Memory B cell (primary cell): ENCODE results near the gene ABRACL.
"Not testable (repeated sequence)": the region's sequence is repeated elsewhere in the genome, so short reads cannot be mapped to it uniquely, and the experiment has no call there.

Source experiments
- ATAC-seq: fragments of 150-1000 bp; cut with Tn5 transposase; 2 replicates; pipeline ENCODE4 v1.10.0; 2021; ENCODE audit warnings: low read depth, mild to moderate bottlenecking, moderate library complexity
- DNase-seq, 2 donors: peaks; one replicate each; pipeline ENCODE4 v3.0.0; 2022; ENCODE audit warnings: low spot score in 2 of 2
- H3K27ac Mint-ChIP-seq: one replicate; pipeline ENCODE4 v1.8.0; 2022; ENCODE audit warnings: mild to moderate bottlenecking, moderate library complexity, mixed read lengths
- H3K27me3 Mint-ChIP-seq: one replicate; pipeline ENCODE4 v1.8.0; 2022; ENCODE audit warnings: mixed read lengths
- H3K36me3 Mint-ChIP-seq: one replicate; pipeline ENCODE4 v1.8.0; 2022; ENCODE audit warnings: mild to moderate bottlenecking, mixed read lengths
- H3K4me1 Mint-ChIP-seq: one replicate; pipeline ENCODE4 v1.8.0; 2022; ENCODE audit warnings: mixed read lengths
- H3K4me3 Mint-ChIP-seq: one replicate; pipeline ENCODE4 v1.8.0; 2022; ENCODE audit warnings: mild to moderate bottlenecking, moderate library complexity, mixed read lengths
- H3K9me3 Mint-ChIP-seq: one replicate; pipeline ENCODE4 v1.8.0; 2022; ENCODE audit warnings: mixed read lengths

Gene ABRACL

GRCh38 chr6:139020689-139021088 lies 7.9 kb upstream of the ABRACL start:
- no peaks in the 10 kb centered on the region for H3K9me3 Mint-ChIP-seq
- no peak overlapping the region for H3K27ac Mint-ChIP-seq
- no peak for ATAC-seq
- H3K4me3 Mint-ChIP-seq = no peak overlapping the region
- peaks cover 9% of the 10 kb centered on the region for H3K4me1 Mint-ChIP-seq
- no peaks in the 10 kb centered on the region for H3K27me3 Mint-ChIP-seq
- no peaks in the 10 kb centered on the region for H3K36me3 Mint-ChIP-seq
- DNase-seq = no peak

DNA sequence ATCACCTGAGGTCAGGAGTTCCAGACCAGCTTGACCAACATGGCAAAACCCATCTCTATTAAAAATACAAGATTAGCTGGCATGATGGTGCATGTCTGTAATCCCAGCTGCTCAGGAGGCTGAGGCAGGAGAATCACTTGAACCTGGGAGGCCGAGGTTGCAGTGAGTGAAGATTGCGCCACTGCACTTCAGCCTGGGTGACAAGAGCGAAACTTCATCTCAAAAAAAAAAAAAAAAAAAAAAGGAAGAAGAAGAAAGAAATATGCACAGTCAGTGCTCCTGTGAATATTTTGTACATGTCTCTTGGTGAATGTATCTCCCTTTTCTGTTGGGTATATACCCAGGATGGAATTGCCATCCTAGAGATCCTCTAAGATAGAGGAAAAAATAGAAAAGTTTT lies 3.1 kb upstream of the ABRACL start:
- H3K27ac Mint-ChIP-seq, DNase-seq, H3K9me3 Mint-ChIP-seq, H3K36me3 Mint-ChIP-seq, H3K4me3 Mint-ChIP-seq, H3K27me3 Mint-ChIP-seq, ATAC-seq: not testable (repeated sequence)
- peaks cover 10% of the 10 kb centered on the region for H3K4me1 Mint-ChIP-seq

DNA sequence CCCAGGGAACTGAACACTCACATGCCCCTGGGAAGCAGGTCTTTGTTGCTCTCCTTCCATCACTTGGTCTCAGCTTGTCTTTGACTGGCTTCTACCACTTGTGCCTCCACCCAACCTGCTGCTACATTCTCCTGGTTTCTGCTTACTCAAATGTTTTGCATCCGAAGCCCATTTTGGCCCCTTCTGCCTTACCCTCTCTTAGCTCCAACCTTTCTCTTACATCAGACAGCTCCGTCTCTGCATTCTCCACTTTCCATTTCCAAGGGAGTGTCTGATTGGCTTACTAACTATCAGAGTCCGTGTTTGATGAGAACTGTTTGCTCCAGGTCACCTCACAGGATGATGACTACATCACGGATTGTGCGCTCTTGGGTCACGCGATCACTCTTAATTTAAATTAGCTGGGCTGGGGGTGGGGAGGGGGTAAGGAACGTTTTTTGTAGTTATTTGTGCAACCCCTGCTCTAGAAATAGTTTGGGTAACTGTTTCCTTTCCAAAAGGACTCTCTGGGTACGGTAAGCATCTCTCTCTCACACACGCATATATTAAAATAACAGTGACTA lies 844 bp upstream of the ABRACL start:
- no peaks in the 10 kb centered on the region for H3K36me3 Mint-ChIP-seq
- no peak for ATAC-seq
- H3K27me3 Mint-ChIP-seq = no peaks in the 10 kb centered on the region
- H3K4me1 Mint-ChIP-seq = peaks cover 12% of the 10 kb centered on the region
- no peak for DNase-seq
- H3K9me3 Mint-ChIP-seq = no peaks in the 10 kb centered on the region
- peak overlapping the region; percentile 76 for H3K27ac Mint-ChIP-seq
- peak overlapping the region; percentile 94 for H3K4me3 Mint-ChIP-seq

- no peak for ATAC-seq
- Mint-ChIP-seq H3K36me3 (no peaks in the 10 kb centered on the region), H3K27ac (peak overlapping the region; percentile 76), H3K4me3 (peak overlapping the region; percentile 94), H3K27me3 (no peaks in the 10 kb centered on the region), H3K9me3 (no peaks in the 10 kb centered on the region), H3K4me1 (peaks cover 16% of the 10 kb centered on the region)
- no peak for DNase-seq
Measured at GRCh38 chr6:139028215-139028657, 309 bp upstream of the ABRACL start.

- Mint-ChIP-seq H3K9me3 (no peaks in the 10 kb centered on the region), H3K36me3 (peaks cover 3% of the 10 kb centered on the region), H3K27me3 (no peaks in the 10 kb centered on the region), H3K4me1 (peaks cover 20% of the 10 kb centered on the region), H3K27ac (no peak overlapping the region), H3K4me3 (no peak overlapping the region)
- no peak for ATAC-seq
- peak; percentile 4 to 22 for DNase-seq
Measured at GRCh38 chr6:139029470-139030227, 1.1 kb downstream of the ABRACL start.

DNA sequence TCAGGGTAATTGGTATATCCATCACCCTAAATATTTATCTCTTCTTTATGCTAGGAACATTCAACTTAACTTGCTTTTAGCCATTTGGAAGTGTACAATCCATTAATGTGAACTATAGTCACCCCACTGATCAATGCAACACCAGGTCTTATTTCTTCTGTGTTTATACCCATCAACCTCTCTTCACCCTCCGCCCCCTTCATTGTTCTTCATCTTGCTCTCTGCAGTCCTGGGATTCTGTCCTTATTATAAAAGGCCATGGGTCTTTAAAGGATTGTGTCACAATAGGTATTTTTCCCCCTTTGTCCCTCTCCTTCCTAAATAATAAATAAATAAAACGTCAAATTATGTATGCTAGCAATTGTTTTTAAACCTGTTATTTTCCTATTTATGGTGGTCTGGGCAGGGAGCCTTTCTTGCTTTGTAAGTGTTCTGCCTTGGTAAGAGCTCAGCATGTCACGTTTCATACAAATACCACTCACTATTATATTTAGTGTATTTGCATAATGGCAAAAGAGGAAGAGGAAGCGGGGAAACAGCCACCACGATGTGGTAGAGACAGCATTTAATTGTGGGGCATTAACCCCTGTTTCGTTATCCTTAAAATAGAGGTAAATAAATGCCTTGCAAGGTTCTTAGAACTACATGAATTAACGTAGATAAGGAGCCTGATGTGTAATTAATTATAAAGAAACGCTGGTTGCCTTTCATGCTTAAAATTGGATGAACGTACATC lies 1.9 kb downstream of the ABRACL start:
- Mint-ChIP-seq H3K27me3 (no peaks in the 10 kb centered on the region), H3K27ac (no peak overlapping the region), H3K4me3 (no peak overlapping the region), H3K9me3 (no peaks in the 10 kb centered on the region), H3K4me1 (peaks cover 20% of the 10 kb centered on the region), H3K36me3 (peaks cover 3% of the 10 kb centered on the region)
- DNase-seq = peak in 1 of 2 donors; percentile 60
- ATAC-seq = peak; percentile 86

DNA sequence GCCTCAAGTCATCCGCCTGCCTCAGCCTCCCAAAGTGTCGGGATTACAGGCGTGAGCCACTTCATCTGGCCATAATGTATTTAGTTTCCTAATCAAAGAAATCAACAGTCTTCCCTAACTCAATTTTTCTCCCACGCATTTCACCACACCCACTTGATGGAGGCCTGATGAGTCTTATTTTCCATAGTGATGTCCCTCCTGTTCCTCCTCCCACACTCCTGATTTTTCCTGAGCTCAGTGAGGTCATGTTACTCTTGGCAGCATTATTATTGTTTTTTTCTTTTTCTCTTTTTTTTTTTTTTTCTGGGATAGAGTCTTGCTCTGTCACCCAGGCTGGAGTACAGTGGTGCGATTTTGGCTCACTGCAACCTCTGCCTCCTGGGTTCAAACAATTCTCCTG lies 8.9 kb downstream of the ABRACL start:
- H3K27ac Mint-ChIP-seq = no peak overlapping the region
- peaks cover 15% of the 10 kb centered on the region for H3K36me3 Mint-ChIP-seq
- no peak for ATAC-seq
- H3K27me3 Mint-ChIP-seq = no peaks in the 10 kb centered on the region
- DNase-seq = no peak
- no peaks in the 10 kb centered on the region for H3K9me3 Mint-ChIP-seq
- peaks cover 9% of the 10 kb centered on the region for H3K4me1 Mint-ChIP-seq
- H3K4me3 Mint-ChIP-seq = no peak overlapping the region

DNA sequence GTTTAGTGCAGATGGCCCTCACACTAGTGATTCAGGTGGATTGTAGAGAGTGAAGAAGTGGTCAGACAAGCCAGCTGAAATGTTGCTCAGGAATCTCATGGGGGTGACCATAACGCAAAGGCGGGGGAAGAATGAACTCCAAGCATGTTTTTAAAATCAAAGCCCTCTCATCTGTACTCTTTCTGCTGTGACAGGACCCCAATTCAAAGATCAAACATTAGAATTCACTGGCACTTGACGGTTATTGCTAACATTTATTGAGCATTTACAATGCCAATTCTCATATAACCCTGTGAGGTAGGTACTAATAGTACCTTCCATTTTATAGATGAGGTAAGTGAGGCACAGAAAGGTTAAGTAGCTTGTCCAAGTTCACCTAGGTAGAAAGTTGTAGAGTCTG lies 15.7 kb downstream of the ABRACL start:
- H3K4me1 Mint-ChIP-seq = no peaks in the 10 kb centered on the region
- H3K36me3 Mint-ChIP-seq = peaks cover 11% of the 10 kb centered on the region
- ATAC-seq (no peak), DNase-seq (no peak)
- no peaks in the 10 kb centered on the region for H3K9me3 Mint-ChIP-seq
- no peak overlapping the region for H3K27ac Mint-ChIP-seq
- H3K27me3 Mint-ChIP-seq = no peaks in the 10 kb centered on the region
- no peak overlapping the region for H3K4me3 Mint-ChIP-seq

DNA sequence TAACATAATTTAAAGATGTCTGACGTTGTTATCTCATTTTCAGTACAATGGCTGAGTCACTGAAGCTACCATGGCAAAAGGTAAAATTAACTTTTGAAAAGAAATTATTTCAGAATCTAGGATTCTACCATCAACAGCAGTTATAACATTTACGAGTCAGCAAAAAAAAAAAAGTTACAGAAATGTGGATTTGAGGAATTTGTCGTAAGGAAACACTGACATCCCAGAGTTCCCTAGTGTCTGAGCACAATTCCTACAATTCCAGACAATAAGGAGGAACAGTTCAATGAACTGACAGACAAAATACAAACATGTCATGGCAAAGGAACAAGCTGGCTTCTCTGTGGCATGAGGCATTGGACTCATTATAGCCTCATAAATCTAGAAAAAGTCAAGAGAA lies 19.1 kb downstream of the ABRACL start:
- no peaks in the 10 kb centered on the region for H3K9me3 Mint-ChIP-seq
- H3K4me3 Mint-ChIP-seq = no peak overlapping the region
- ATAC-seq = no peak
- DNase-seq = no peak
- no peaks in the 10 kb centered on the region for H3K4me1 Mint-ChIP-seq
- no peak overlapping the region for H3K27ac Mint-ChIP-seq
- H3K27me3 Mint-ChIP-seq = no peaks in the 10 kb centered on the region
- H3K36me3 Mint-ChIP-seq = peaks cover 6% of the 10 kb centered on the region

DNA sequence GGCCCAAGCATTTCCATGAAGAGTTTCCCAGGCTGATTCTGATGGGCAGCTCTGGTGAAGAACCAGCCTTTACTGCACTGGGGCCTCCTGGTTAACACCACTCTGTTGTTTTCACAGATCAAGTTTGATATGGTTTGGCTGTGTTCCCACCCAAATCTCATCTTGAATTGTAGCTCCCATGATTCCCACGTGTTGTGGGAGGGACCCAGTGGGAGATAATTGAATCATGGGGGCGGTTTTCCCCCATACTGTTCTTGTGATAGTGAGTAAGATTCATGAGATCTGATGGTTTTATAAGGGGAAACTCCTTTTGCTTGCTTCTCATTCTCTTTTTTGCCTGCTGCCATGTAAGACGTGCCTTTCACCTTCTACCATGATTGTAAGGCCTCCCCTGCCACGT lies 20.4 kb downstream of the ABRACL start:
- not testable (repeated sequence) for H3K36me3 Mint-ChIP-seq, H3K27ac Mint-ChIP-seq, H3K27me3 Mint-ChIP-seq, H3K4me1 Mint-ChIP-seq, H3K9me3 Mint-ChIP-seq, H3K4me3 Mint-ChIP-seq, ATAC-seq, DNase-seq

- not testable (repeated sequence) for H3K4me3 Mint-ChIP-seq, H3K36me3 Mint-ChIP-seq, H3K9me3 Mint-ChIP-seq, H3K27ac Mint-ChIP-seq, H3K4me1 Mint-ChIP-seq, ATAC-seq, DNase-seq, H3K27me3 Mint-ChIP-seq
Measured at GRCh38 chr6:139050131-139050769, 21.7 kb downstream of the ABRACL start.

DNA sequence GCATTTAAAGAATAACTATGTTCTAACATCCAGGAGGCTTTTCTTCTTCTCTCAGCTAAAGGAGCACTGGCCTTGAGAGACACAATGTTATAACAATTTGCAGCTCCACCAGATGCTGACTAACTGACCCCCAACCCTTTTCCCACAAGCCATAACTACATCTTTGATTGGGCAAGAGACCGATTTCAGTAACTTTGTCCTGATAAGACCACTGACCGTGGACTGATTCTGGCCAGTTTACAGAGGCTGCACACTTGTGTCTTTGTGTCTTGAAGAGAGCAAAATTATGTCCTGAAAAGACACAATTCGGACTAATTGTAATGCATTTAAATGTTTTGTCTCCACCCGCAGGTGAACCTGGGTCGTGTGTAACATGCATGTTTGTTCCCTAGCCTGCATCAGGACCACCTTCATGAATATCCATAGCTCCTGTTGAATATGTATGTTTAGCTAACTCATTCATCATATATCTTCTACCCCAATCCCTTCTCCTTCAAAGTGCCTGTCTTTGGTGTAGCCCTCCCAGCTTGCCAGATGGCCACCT lies 22.3 kb downstream of the ABRACL start:
- Mint-ChIP-seq H3K4me3 (no peak overlapping the region), H3K36me3 (no peaks in the 10 kb centered on the region), H3K9me3 (no peaks in the 10 kb centered on the region), H3K27me3 (no peaks in the 10 kb centered on the region), H3K4me1 (no peaks in the 10 kb centered on the region), H3K27ac (no peak overlapping the region)
- ATAC-seq = no peak
- no peak for DNase-seq

DNA sequence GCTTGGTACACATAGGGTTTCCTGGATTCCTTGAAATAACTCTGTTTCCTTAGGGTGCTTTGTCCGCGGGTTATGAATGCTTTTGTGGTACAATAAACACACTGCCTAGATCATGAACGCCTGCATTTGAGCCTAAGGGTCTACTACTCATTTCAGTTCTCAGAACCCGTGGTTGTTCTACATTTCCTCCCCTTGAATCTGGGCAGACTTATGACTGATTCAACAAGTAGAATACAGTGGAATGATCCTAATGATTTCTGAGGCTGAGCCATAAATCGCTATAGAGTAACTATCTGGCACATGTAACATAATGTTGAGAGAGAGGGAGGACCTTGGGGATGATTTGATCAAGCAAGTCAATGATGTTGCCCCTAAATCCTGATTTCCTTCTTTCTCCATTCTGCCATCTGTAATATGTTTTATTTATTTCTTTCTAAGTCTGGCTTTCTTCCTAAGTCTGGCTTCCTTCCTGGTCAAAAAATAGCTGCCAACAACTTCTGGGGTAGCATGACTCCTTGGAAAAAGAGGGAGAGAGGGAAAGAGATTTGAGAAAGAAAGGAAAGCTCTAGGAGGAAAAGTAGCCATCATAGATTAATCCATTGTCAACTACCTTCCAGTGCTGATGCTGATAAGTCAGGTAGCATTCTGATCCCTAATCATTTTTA lies 23.0 kb downstream of the ABRACL start:
- no peaks in the 10 kb centered on the region for H3K36me3 Mint-ChIP-seq
- no peaks in the 10 kb centered on the region for H3K27me3 Mint-ChIP-seq
- H3K4me3 Mint-ChIP-seq = no peak overlapping the region
- no peak overlapping the region for H3K27ac Mint-ChIP-seq
- ATAC-seq (no peak), DNase-seq (no peak)
- no peaks in the 10 kb centered on the region for H3K4me1 Mint-ChIP-seq
- H3K9me3 Mint-ChIP-seq = no peaks in the 10 kb centered on the region
